Common myeloid progenitor, CD34-positive (primary cell): ENCODE data around the gene ZNF239. TPM values are rescaled to one million over a fixed set of nuclear protein-coding genes. Genes with fewer than 3 reads are reported as not detected.

Experiments used
- CTCF ChIA-PET: fragments of 350-600 bp; sonication (Branson Sonifier 250); formaldehyde crosslinking; loops from one replicate; lab custom pipeline; 2021; ENCODE audit warnings: antibody characterized with exemption; lab: Charles Lee
- POLR2A ChIA-PET: fragments of 350-600 bp; sonication (Branson Sonifier 250); formaldehyde crosslinking; loops from one replicate; lab custom pipeline; 2021; ENCODE audit warnings: antibody characterized with exemption; lab: Charles Lee
- DNase-seq, 3 donors: peaks; one replicate each; pipeline versions ENCODE4 v3.0.0 to v3.0.0-alpha.2; 2013
- H3K27ac ChIP-seq, 2 experiments: 1 replicate in 1 of 2; 2 replicates in 1 of 2; pipeline ENCODE4 v1.7.0; 2013; ENCODE audit warnings: inconsistent platforms in 2 of 2, low read length in 2 of 2, mild to moderate bottlenecking in 2 of 2, low read depth in 1 of 2, moderate library complexity in 1 of 2; ENCODE audit not compliant: severe bottlenecking in 2 of 2, insufficient read depth in 1 of 2, poor library complexity in 1 of 2
- H3K27me3 ChIP-seq, 5 experiments: replicated peaks in 2 of 5; 1 replicate in 3 of 5; 2 replicates in 2 of 5; pipeline versions ENCODE4 v1.6.1 to v1.7.0; 2013; ENCODE audit warnings: low read length in 4 of 5, mild to moderate bottlenecking in 2 of 5, moderate library complexity in 2 of 5, inconsistent platforms in 1 of 5; ENCODE audit not compliant: insufficient read depth in 5 of 5, control insufficient read depth in 4 of 5
- H3K36me3 ChIP-seq, 4 experiments: 1 replicate in 2 of 4; 2 replicates in 2 of 4; pipeline versions ENCODE4 v1.6.1 to v1.7.0; 2013; ENCODE audit warnings: low read length in 3 of 4, control low read depth in 1 of 4, mild to moderate bottlenecking in 1 of 4; ENCODE audit not compliant: control insufficient read depth in 4 of 4, insufficient read depth in 4 of 4
- H3K4me1 ChIP-seq, 4 experiments: 1 replicate in 3 of 4; 2 replicates in 1 of 4; pipeline versions ENCODE4 v1.6.1 to v1.7.1; 2013; ENCODE audit warnings: low read length in 3 of 4, mild to moderate bottlenecking in 3 of 4, control low read depth in 1 of 4, inconsistent platforms in 1 of 4, moderate library complexity in 1 of 4; ENCODE audit not compliant: control insufficient read depth in 4 of 4, insufficient read depth in 4 of 4; ENCODE audit errors: control extremely low read depth in 1 of 4
- H3K4me3 ChIP-seq, 7 experiments: 1 replicate in 4 of 7; 2 replicates in 3 of 7; pipeline versions ENCODE4 v1.5.1 to v1.7.0; 2013; ENCODE audit warnings: mild to moderate bottlenecking in 7 of 7, low read length in 6 of 7, moderate library complexity in 6 of 7, inconsistent platforms in 2 of 7, low read depth in 2 of 7, control low read depth in 1 of 7; ENCODE audit not compliant: insufficient read depth in 4 of 7, control insufficient read depth in 1 of 7; ENCODE audit errors: extremely low read depth in 1 of 7
- H3K9me3 ChIP-seq, 5 experiments: 1 replicate in 4 of 5; 2 replicates in 1 of 5; pipeline versions ENCODE4 v1.6.1 to v1.7.1; 2013; ENCODE audit warnings: low read length in 4 of 5, mild to moderate bottlenecking in 2 of 5, inconsistent platforms in 1 of 5, low read depth in 1 of 5, moderate library complexity in 1 of 5; ENCODE audit not compliant: control insufficient read depth in 4 of 5, insufficient read depth in 2 of 5; ENCODE audit errors: control extremely low read depth in 1 of 5
- WGBS: methylation state at CpG from one replicate; pipeline ENCODE4 v1.1.5; 2013; ENCODE audit not compliant: insufficient coverage; 5-methylcytosine and 5-hydroxymethylcytosine counted together
- polyA plus RNA-seq: library from polyadenylated mRNA; unstranded; fragments of 120-200 nt; gene quantifications from one replicate; pipeline ENCODE4 v1.2.1, GENCODE V29; 2013

Gene ZNF239
- polyA plus RNA-seq, result 1.2 TPM

DNA sequence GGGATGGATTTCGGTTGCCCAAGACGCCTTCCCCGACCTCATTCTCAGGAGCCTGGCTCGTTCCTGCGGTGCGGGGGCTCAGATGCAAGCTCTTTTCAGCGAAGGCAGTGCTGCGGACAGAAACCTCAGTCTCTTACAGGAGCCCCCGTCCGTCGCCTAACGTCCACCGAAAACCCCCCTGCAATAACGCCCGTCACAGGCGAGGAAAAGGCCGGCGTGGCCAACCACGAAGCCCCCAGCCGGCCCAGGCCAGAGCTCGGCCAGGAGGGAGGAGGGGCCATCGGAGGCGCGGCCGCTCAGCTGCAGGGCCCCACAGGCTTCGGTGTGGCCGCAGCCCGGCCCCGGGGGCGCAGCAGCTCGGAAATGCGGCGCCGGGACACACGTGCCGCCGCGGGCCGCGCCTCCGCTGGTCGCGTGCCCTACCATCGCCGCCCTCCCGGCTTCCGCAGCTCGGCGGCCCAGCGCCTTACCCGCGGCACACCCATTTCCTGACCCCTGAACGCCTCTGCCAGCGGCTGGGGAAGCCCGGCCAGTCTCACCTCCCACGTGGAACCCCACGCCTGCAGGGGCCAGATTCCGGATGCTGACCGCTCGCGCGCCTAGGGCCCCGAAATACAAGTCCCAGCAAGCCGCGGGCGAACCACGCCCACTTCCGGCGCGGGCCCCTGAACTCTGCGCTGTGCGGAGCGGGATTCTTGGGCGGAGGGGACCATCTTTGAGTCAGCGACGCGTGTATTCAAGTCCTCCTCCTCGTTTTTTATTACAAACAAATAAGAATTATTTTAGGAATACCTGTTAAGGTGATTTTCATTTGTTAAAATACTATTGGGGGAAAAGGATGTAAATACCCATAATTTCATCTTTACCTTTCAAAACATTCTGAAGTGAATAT lies at the start of gene ZNF239:
TSS of gene ZNF239 (minus strand) at position 616 of the 892 bp plus-strand sequence. CDS start 16,537 bp downstream, outside the sequence.
- Histone ChIP-seq H3K9me3 (peaks cover 0 to 26% (median 11%) of the 10 kb centered on the region in 5 experiments), H3K4me1 (peaks cover 5 to 18% (median 12%) of the 10 kb centered on the region in 4 experiments), H3K4me3 (peak within 1 kb of the TSS; percentile 12 to 67 (median 55)), H3K27me3 (peaks cover 0 to 3% (median 0%) of the 10 kb centered on the region in 5 experiments), H3K27ac (no peak within 1 kb of the TSS), H3K36me3 (peaks cover 0 to 8% (median 3%) of the 10 kb centered on the region in 4 experiments)
- CTCF ChIA-PET, result interaction anchor here (0.6 kb wide), 1 partner anchor 22 kb away, joined by 3 read pairs; no protein-coding TSS in a partner anchor
- DNase-seq, result peak; percentile 38 to 80 (median 70)
- POLR2A ChIA-PET, result no interaction called here
- 17% methylated on average over 55 of the region's 78 CpGs for WGBS

DNA sequence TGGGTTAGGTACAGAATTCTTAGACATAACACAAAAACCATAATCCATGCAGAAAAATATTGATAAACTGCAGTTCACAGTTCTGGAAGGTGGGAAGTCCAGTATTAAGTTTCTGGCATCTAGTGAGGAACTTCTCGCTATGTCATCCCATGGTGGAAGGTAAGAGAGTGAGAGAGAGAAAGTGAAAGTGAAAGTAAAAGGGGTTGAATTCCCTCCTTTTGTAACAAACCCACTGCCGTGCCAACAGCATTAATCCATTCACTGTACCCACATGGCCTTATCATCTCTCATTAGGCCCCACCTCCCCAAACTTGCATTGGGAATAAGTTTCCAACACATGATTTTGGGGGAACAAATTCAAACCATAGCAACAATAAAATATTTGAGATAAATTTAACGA lies 48.9 kb upstream of the ZNF239 start:
- Histone ChIP-seq H3K27ac (peak overlapping the region in 1 of 2 experiments; percentile 38), H3K36me3 (peaks cover 0 to 5% (median 0%) of the 10 kb centered on the region in 4 experiments), H3K27me3 (no peaks in the 10 kb centered on the region), H3K9me3 (peaks cover 1 to 15% (median 6%) of the 10 kb centered on the region in 5 experiments), H3K4me3 (peak overlapping the region in 4 of 7 experiments; percentile 22 to 64 (median 52)), H3K4me1 (peaks cover 0 to 10% (median 2%) of the 10 kb centered on the region in 4 experiments)
- WGBS, result no CpG with 5 or more reads among the region's 3 CpGs
- POLR2A ChIA-PET, result no interaction called here
- CTCF ChIA-PET, result no interaction called here
- peak; percentile 56 to 86 (median 80) for DNase-seq

- ChIA-PET POLR2A (no interaction called here), CTCF (interaction anchor here (1.0 kb wide), 1 partner anchor 27 kb away, joined by 3 read pairs; no protein-coding TSS in a partner anchor)
- DNase-seq, result no peak
- WGBS, result 69% methylated on average over 2 of the region's 2 CpGs
- Histone ChIP-seq H3K27ac (no peak overlapping the region), H3K9me3 (peaks cover 5 to 26% (median 14%) of the 10 kb centered on the region in 5 experiments), H3K36me3 (peaks cover 0 to 10% (median 4%) of the 10 kb centered on the region in 4 experiments), H3K4me3 (peak overlapping the region in 2 of 7 experiments; percentile 0 to 25), H3K4me1 (peaks cover 0 to 10% (median 2%) of the 10 kb centered on the region in 4 experiments), H3K27me3 (no peaks in the 10 kb centered on the region)
Observed at GRCh38 chr10:43622038-43622437, 47.6 kb upstream of the ZNF239 start.

GRCh38 chr10:43619368-43619767 lies 45.0 kb upstream of the ZNF239 start:
- Histone ChIP-seq H3K27ac (no peak overlapping the region), H3K4me3 (no peak overlapping the region), H3K4me1 (peaks cover 0 to 10% (median 2%) of the 10 kb centered on the region in 4 experiments), H3K9me3 (peaks cover 14 to 46% (median 26%) of the 10 kb centered on the region in 5 experiments), H3K36me3 (peaks cover 8 to 35% (median 23%) of the 10 kb centered on the region in 4 experiments), H3K27me3 (no peaks in the 10 kb centered on the region)
- POLR2A ChIA-PET, result no interaction called here
- CTCF ChIA-PET, result no interaction called here
- DNase-seq, result no peak
- no CpG with 5 or more reads among the region's 2 CpGs for WGBS

GRCh38 chr10:43616697-43617370 lies 42.4 kb upstream of the ZNF239 start:
- no peak overlapping the region for H3K4me3 ChIP-seq
- H3K9me3 ChIP-seq, result peaks cover 14 to 68% (median 35%) of the 10 kb centered on the region in 5 experiments
- no peak overlapping the region for H3K27ac ChIP-seq
- POLR2A ChIA-PET, result no interaction called here
- H3K4me1 ChIP-seq, result peaks cover 0 to 1% (median 0%) of the 10 kb centered on the region in 4 experiments
- CTCF ChIA-PET, result interaction anchor here (1.1 kb wide), 1 partner anchor 16 kb away, joined by 3 read pairs; no protein-coding TSS in a partner anchor
- H3K27me3 ChIP-seq, result no peaks in the 10 kb centered on the region
- H3K36me3 ChIP-seq, result peaks cover 13 to 59% (median 30%) of the 10 kb centered on the region in 4 experiments
- WGBS, result 85% methylated on average over 4 of the region's 6 CpGs
- no peak for DNase-seq

DNA sequence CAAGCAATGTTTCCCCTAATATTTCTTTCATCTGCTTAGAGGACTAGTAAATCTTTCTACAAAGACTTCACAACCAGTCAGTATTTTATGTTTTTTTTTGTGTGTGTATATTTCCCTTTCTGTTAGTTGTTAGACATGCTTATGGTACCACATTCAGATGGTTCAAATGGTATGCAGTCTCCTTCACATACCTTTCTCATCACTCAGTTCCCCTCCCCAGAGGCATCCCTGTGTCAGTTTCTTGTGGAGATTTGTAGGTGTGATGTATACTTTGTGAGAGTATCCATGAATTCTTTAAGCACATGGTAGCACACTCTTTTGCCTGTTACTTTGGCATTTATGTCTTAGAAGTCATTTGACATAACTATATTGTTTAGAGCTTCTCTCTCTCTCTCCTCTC lies 36.2 kb upstream of the ZNF239 start:
- Histone ChIP-seq H3K9me3 (peaks cover 8 to 38% (median 13%) of the 10 kb centered on the region in 5 experiments), H3K27ac (no peak overlapping the region), H3K36me3 (peaks cover 8 to 64% (median 33%) of the 10 kb centered on the region in 4 experiments), H3K27me3 (no peaks in the 10 kb centered on the region), H3K4me3 (no peak overlapping the region), H3K4me1 (peaks cover 2 to 12% (median 7%) of the 10 kb centered on the region in 4 experiments)
- CTCF ChIA-PET, result no interaction called here
- POLR2A ChIA-PET, result no interaction called here
- DNase-seq, result no peak
